ENCODE measurements around the gene PPIH.
"Not testable (repeated sequence)": the region's sequence is repeated elsewhere in the genome, so short reads cannot be mapped to it uniquely, and the experiment has no call there.

PPIH gene

GRCh38 chr1:42657981-42658876 lies at the start of gene PPIH:
Gene PPIH, plus strand, starts transcription at chr1:42658423. Its CDS starts 24 bp downstream, at chr1:42658447.
- DNase-seq = peak; percentile 93

DNA sequence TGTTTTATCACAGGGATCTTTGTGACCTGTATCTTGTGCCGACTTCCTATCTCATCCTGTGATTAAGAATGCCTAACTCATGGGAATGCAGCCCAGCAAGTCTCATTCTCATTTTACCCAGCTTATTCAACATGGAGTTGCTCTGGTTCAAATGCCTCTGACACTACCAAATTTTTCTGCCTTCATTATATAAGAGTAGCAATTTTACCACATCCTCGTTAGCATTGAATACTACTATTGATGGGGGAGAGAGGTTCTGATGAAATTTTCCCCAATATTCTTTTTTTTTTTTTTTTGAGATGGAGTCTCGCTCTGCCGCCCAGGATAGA lies 44.5 kb upstream of the PPIH start:
- DNase-seq = no peak

- no peak for DNase-seq
Observed at GRCh38 chr1:42618866-42619265, 39.4 kb upstream of the PPIH start.

- no peak for DNase-seq
Observed at GRCh38 chr1:42620307-42620706, 37.9 kb upstream of the PPIH start.

DNA sequence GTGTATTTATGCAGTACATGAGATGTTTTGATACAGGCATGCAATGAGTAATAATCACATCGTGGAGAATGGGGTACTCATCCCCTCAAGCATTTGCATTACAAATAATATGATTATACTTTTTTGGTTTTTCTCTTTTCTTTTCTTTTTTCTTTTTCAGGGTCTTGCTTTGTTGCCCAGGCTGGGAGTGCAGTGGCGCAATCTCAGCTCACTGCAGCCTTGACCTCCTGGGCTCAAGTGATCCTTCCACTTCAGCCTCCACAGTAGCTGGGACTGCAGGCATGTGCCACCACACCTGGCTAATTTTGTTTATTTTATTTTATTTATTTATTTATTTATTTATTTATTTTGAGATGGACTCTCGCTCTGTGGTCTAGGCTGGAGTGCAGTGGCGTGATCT lies 37.0 kb upstream of the PPIH start:
- DNase-seq = not testable (repeated sequence)

DNA sequence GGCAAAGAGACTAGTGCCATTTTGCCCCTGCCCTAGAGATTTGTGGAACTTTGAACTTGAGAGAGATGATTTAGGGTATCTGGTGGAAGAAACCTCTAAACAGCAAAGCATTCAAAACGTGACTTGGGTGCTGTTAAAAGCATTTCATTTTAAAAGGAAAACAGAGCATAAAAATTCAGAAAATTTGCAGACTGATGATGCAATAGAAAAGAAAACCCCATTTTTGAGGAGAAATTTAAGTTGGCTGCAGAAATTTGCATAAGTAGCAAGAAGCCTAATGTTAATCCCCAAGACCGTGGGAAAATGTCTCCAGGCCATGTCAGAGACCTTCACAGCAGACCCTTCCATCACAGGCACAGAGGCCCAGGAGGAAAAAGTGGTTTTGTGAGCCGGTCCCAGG lies 31.0 kb upstream of the PPIH start:
- not testable (repeated sequence) for DNase-seq

DNA sequence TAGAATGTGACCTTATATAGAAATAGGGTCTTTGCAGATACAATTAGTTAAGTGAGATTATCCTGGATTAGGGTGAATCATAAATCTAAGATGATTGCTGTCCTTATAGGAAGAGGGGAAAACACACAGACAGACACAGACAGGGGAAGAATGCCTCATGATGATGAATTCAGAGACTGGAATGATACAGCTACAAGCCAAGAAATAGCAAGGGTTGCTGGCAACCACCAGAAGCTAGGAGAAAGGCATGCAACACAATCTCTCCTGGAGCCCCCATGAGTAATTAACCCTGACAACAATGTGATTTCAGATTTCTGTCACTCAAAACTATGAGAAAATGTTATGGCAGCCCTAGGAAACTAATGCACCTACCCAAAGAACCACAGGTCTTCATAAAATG lies 19.1 kb upstream of the PPIH start:
- no peak for DNase-seq

GRCh38 chr1:42646056-42646455 lies 12.2 kb upstream of the PPIH start:
- no peak for DNase-seq

DNA sequence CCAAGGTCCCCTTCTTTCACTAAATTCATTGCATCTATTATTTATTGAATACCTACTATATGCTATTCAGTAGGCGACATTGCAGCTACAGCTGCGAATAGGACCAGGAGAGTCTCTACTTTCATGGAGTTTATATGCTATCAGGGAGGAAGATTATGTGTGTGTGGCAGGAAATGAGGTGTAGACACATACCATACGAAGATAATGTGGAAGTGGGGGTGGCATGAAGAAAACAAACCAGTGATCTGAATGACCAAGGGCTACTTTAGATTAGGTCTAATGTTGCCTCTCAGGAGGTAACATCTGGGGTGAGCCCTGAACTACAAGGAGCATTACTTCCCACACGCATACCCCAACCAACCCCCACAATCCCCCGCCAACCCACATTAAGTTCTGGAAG lies 1.0 kb upstream of the PPIH start:
- no peak for DNase-seq

- DNase-seq = no peak
Observed at GRCh38 chr1:42658877-42659337, 684 bp downstream of the PPIH start.

DNA sequence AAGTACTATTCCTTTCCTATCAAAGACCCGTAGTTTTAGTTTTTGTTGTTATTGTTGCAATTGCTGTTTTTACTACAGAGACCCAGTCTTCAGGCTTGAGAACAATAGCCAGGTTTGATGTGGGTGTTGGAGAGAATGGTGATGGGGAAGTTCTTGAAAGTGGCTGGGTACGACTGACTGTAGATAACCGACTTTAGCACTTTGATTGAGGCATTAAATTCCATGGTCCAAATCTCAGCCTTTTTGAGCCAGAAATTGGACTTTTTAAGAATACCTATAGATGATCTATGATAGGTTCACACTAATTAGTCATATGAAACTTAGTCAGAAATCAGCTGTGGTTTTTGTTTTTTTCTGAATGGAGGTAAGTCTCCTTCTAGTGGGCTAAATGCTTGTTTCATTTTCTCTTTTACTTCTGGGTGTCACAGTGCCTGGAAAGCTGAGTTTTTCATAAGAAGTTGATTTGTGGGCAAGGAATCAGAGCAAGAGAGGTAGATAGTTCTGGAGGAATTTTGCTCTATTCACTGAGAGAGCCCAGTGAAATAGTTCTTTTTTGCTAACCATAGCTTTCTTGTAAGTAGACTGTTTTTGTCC lies 2.8 kb downstream of the PPIH start:
- DNase-seq = no peak

GRCh38 chr1:42669936-42670335 lies 11.7 kb downstream of the PPIH start:
- no peak for DNase-seq

DNA sequence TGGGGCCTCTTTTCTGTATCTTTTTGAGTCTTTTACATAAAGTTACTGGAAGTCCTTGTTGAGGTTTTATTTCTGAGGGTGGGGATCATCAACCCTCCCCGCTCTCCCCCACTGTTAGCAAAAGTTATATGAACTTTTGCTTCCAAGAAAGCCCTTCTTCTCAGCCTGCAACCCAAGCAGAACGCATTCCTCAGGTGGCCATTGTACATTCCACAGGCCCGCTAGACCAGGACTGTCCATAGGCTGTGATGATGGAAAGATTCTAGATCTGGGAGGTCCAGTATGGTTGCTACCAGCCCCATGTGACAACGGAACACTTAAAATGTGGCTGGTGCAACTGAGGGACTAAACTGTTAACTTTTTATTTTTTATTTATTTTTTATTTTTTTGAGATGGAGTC lies 12.2 kb downstream of the PPIH start:
- no peak for DNase-seq

GRCh38 chr1:42674214-42674613 lies 16.0 kb downstream of the PPIH start:
- no peak for DNase-seq

- DNase-seq = no peak
Observed at GRCh38 chr1:42674682-42675081, 16.5 kb downstream of the PPIH start.

DNA sequence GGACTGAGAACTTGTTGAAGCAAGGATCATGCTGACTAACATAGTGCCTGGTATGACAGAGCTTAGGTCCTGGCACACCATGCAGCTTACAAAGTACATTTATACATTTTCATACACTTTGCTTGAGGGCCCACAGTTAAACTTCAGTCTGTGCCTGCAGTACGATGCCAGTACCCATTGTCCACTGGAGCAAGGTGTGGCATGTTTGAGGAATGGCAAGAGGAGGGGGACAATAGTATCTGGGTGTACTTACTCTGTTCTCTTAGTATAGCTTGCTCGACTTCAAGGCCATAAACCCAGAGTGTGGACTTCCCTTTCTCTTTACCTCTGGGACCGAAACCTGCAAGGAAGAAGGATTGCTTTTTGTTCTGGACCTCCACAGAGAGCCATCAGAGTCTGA lies 17.2 kb downstream of the PPIH start:
- DNase-seq = no peak

- no peak for DNase-seq
Observed at GRCh38 chr1:42676534-42677087, 18.4 kb downstream of the PPIH start.

DNA sequence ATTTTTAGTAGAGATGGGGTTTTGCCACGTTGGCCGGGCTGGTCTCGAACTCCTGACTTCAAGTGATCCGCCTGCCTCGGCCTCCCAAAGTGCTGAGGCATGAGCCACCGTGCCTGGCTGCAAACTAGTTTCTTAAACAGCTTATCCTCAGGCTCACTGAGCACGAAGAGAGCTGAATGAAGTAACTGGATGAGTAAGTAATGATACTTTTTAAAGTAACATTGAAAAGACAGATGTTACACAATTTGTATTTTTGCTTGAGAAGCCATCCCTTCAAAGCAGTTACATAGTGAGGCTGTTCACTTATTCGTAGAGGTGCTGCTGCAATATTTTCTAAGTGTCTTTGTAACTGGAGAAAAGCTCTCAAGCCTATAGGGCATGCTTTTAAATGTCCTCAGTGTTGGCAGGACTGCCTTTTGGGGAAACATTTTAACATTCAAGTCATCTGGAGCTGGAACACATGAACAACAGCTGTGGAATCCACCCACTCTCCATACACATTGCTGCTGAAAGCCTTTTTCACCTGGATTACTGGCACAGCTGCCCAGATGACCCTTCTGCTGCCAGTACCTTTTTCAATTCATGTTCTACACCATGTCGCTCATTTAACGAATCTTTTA lies 21.3 kb downstream of the PPIH start:
- no peak for DNase-seq

DNA sequence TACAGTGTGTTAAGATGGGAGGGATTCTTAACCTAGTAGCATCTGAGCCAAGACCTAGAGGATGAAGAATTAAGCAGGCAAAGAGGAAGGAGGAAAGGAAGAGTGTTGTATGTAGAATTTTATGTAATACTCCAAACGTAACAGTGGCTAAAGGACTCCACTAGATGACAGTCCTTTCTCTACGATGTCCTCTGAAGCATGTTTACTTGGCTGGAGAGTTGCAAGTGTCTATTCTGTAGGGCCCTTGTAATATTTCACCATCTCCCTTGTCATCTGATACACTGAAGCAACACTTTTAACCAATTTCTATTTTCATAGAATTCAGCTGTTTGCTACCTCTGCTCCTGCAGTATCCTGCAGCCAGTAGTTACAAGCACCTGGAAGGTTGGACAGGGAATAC lies 21.8 kb downstream of the PPIH start:
- DNase-seq = no peak

GRCh38 chr1:42680921-42681683 lies 22.9 kb downstream of the PPIH start:
- DNase-seq = peak in 1 of 2 experiments; percentile 10

GRCh38 chr1:42681741-42682483 lies 23.7 kb downstream of the PPIH start, which contains the start of gene YBX1:
Gene YBX1, plus strand, starts transcription at chr1:42682418. Its CDS starts 148 bp downstream, at chr1:42682566.
- DNase-seq = peak; percentile 93 to 94

DNA sequence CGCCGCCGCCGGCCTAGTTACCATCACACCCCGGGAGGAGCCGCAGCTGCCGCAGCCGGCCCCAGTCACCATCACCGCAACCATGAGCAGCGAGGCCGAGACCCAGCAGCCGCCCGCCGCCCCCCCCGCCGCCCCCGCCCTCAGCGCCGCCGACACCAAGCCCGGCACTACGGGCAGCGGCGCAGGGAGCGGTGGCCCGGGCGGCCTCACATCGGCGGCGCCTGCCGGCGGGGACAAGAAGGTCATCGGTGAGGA lies 24.2 kb downstream of the PPIH start:
- DNase-seq = not testable (repeated sequence)

All from activated CD4-positive, alpha-beta T cell treated with anti-CD3 and anti-CD28 coated beads, Interleukin-2, amount 50 U/mL, for 4 hours (primary cell).